ENCODE measurements around the gene DTX3L.

The DTX3L gene

GRCh38 chr3:122519693-122520092, 44.4 kb upstream of the DTX3L start:
- H2BK12ac ChIP-seq (ENCODE audit: low read length): no peak overlapping the region
- H3K14ac ChIP-seq (ENCODE audit: low read length): no peak overlapping the region
- H2BK120ac ChIP-seq (ENCODE audit: insufficient read depth, low read length, poor library complexity): no peak overlapping the region
- no peak overlapping the region for H2BK5ac ChIP-seq (ENCODE audit: low read depth, low read length, poor library complexity)
- peaks cover under 1% of the 10 kb centered on the region for H3K79me2 ChIP-seq (ENCODE audit: control insufficient read depth, insufficient read depth, low read length, poor library complexity)
- no peak overlapping the region for H3K9ac ChIP-seq (ENCODE audit: low read length)
- DNase-seq: no peak
- H2AK5ac ChIP-seq (ENCODE audit: low read length): no peak overlapping the region
- H3K36me3 ChIP-seq (ENCODE audit: control insufficient read depth in 1 of 2, insufficient read depth in 2 of 2, low read length in 2 of 2): no peaks in the 10 kb centered on the region
- H3K79me1 ChIP-seq (ENCODE audit: low read length): peaks cover under 1% of the 10 kb centered on the region
- H3K27ac ChIP-seq (ENCODE audit: low read depth, low read length): no peak overlapping the region
- no peak overlapping the region for H4K8ac ChIP-seq (ENCODE audit: low read depth, low read length)
- no peaks in the 10 kb centered on the region for H3K27me3 ChIP-seq (ENCODE audit: insufficient read depth, low read length)
- H3K4me3 ChIP-seq (ENCODE audit: low read depth, low read length): no peak overlapping the region
- H3K23ac ChIP-seq (ENCODE audit: low read length): no peak overlapping the region
- H4K12ac ChIP-seq (ENCODE audit: low read depth, low read length): no peak overlapping the region
- H3K4me1 ChIP-seq (ENCODE audit: control insufficient read depth in 1 of 2, insufficient read depth in 2 of 2, low read length in 2 of 2): peaks cover 3 to 4% of the 10 kb centered on the region in 2 experiments
- H3K9me3 ChIP-seq (ENCODE audit: insufficient read depth, low read depth, low read length): no peaks in the 10 kb centered on the region
- H3K4ac ChIP-seq (ENCODE audit: low read depth, low read length): no peak overlapping the region
- no peak overlapping the region for H2AFZ ChIP-seq (ENCODE audit: insufficient read depth, low read length, poor library complexity)
- H3K4me2 ChIP-seq (ENCODE audit: low read length): no peak overlapping the region
- no peak overlapping the region for H4K91ac ChIP-seq (ENCODE audit: low read depth, low read length)
- no peak overlapping the region for H3K18ac ChIP-seq (ENCODE audit: low read length)

- Histone ChIP-seq H3K9me3 (ENCODE audit: insufficient read depth, low read depth, low read length) (no peaks in the 10 kb centered on the region), H3K4ac (ENCODE audit: low read depth, low read length) (no peak overlapping the region), H3K4me3 (ENCODE audit: low read depth, low read length) (no peak overlapping the region)
These were observed 43.3 kb upstream of the DTX3L start for GRCh38 chr3:122520861-122521260.

GRCh38 chr3:122523317-122523716, 40.8 kb upstream of the DTX3L start:
- H4K91ac ChIP-seq (ENCODE audit: low read depth, low read length): no peak overlapping the region
- H4K8ac ChIP-seq (ENCODE audit: low read depth, low read length): no peak overlapping the region
- no peak overlapping the region for H2BK5ac ChIP-seq (ENCODE audit: low read depth, low read length, poor library complexity)
- no peaks in the 10 kb centered on the region for H3K4me1 ChIP-seq (ENCODE audit: control insufficient read depth in 1 of 2, insufficient read depth in 2 of 2, low read length in 2 of 2)
- H3K27ac ChIP-seq (ENCODE audit: low read depth, low read length): no peak overlapping the region
- no peaks in the 10 kb centered on the region for H3K9me3 ChIP-seq (ENCODE audit: insufficient read depth, low read depth, low read length)
- no peak overlapping the region for H3K4me3 ChIP-seq (ENCODE audit: low read depth, low read length)
- peak in 1 of 2 donors; percentile 15 for DNase-seq
- no peak overlapping the region for H2BK120ac ChIP-seq (ENCODE audit: insufficient read depth, low read length, poor library complexity)
- H3K14ac ChIP-seq (ENCODE audit: low read length): no peak overlapping the region
- no peak overlapping the region for H2AFZ ChIP-seq (ENCODE audit: insufficient read depth, low read length, poor library complexity)
- no peaks in the 10 kb centered on the region for H3K79me2 ChIP-seq (ENCODE audit: control insufficient read depth, insufficient read depth, low read length, poor library complexity)
- no peak overlapping the region for H2BK12ac ChIP-seq (ENCODE audit: low read length)
- no peak overlapping the region for H3K18ac ChIP-seq (ENCODE audit: low read length)
- H3K9ac ChIP-seq (ENCODE audit: low read length): no peak overlapping the region
- H3K79me1 ChIP-seq (ENCODE audit: low read length): no peaks in the 10 kb centered on the region
- no peak overlapping the region for H4K12ac ChIP-seq (ENCODE audit: low read depth, low read length)
- H3K36me3 ChIP-seq (ENCODE audit: control insufficient read depth in 1 of 2, insufficient read depth in 2 of 2, low read length in 2 of 2): no peaks in the 10 kb centered on the region
- no peak overlapping the region for H3K4me2 ChIP-seq (ENCODE audit: low read length)
- no peak overlapping the region for H3K4ac ChIP-seq (ENCODE audit: low read depth, low read length)
- no peak overlapping the region for H2AK5ac ChIP-seq (ENCODE audit: low read length)
- no peaks in the 10 kb centered on the region for H3K27me3 ChIP-seq (ENCODE audit: insufficient read depth, low read length)
- H3K23ac ChIP-seq (ENCODE audit: low read length): no peak overlapping the region
- no CpG with 5 or more reads among the region's 11 CpGs for WGBS (ENCODE audit: extremely low coverage, insufficient coverage, insufficient read length)

More at GRCh38 chr3:122520861-122521260, 43.3 kb upstream of the DTX3L start:
- Histone ChIP-seq H2AK5ac (ENCODE audit: low read length) (no peak overlapping the region), H2AFZ (ENCODE audit: insufficient read depth, low read length, poor library complexity) (no peak overlapping the region), H2BK12ac (ENCODE audit: low read length) (no peak overlapping the region), H3K14ac (ENCODE audit: low read length) (no peak overlapping the region), H2BK5ac (ENCODE audit: low read depth, low read length, poor library complexity) (no peak overlapping the region), H2BK120ac (ENCODE audit: insufficient read depth, low read length, poor library complexity) (no peak overlapping the region), H3K4me1 (ENCODE audit: control insufficient read depth in 1 of 2, insufficient read depth in 2 of 2, low read length in 2 of 2) (no peaks in the 10 kb centered on the region), H4K8ac (ENCODE audit: low read depth, low read length) (no peak overlapping the region), H3K9ac (ENCODE audit: low read length) (no peak overlapping the region), H3K4me2 (ENCODE audit: low read length) (no peak overlapping the region), H3K27ac (ENCODE audit: low read depth, low read length) (no peak overlapping the region), H3K18ac (ENCODE audit: low read length) (no peak overlapping the region), H3K79me1 (ENCODE audit: low read length) (no peaks in the 10 kb centered on the region), H4K12ac (ENCODE audit: low read depth, low read length) (no peak overlapping the region), H3K27me3 (ENCODE audit: insufficient read depth, low read length) (no peaks in the 10 kb centered on the region), H3K79me2 (ENCODE audit: control insufficient read depth, insufficient read depth, low read length, poor library complexity) (no peaks in the 10 kb centered on the region), H3K23ac (ENCODE audit: low read length) (no peak overlapping the region), H4K91ac (ENCODE audit: low read depth, low read length) (no peak overlapping the region), H3K36me3 (ENCODE audit: control insufficient read depth in 1 of 2, insufficient read depth in 2 of 2, low read length in 2 of 2) (no peaks in the 10 kb centered on the region)
- no peak for DNase-seq
- no CpG with 5 or more reads among the region's 4 CpGs for WGBS (ENCODE audit: extremely low coverage, insufficient coverage, insufficient read length)

GRCh38 chr3:122530164-122530563, 34.0 kb upstream of the DTX3L start:
- Histone ChIP-seq H3K36me3 (ENCODE audit: control insufficient read depth in 1 of 2, insufficient read depth in 2 of 2, low read length in 2 of 2) (no peaks in the 10 kb centered on the region), H3K4ac (ENCODE audit: low read depth, low read length) (no peak overlapping the region), H3K79me1 (ENCODE audit: low read length) (no peaks in the 10 kb centered on the region), H4K8ac (ENCODE audit: low read depth, low read length) (no peak overlapping the region), H3K4me3 (ENCODE audit: low read depth, low read length) (no peak overlapping the region), H3K18ac (ENCODE audit: low read length) (no peak overlapping the region), H3K14ac (ENCODE audit: low read length) (no peak overlapping the region), H4K91ac (ENCODE audit: low read depth, low read length) (no peak overlapping the region), H3K4me1 (ENCODE audit: control insufficient read depth in 1 of 2, insufficient read depth in 2 of 2, low read length in 2 of 2) (peaks cover 4 to 6% of the 10 kb centered on the region in 2 experiments), H3K9ac (ENCODE audit: low read length) (no peak overlapping the region), H3K79me2 (ENCODE audit: control insufficient read depth, insufficient read depth, low read length, poor library complexity) (no peaks in the 10 kb centered on the region), H3K27me3 (ENCODE audit: insufficient read depth, low read length) (no peaks in the 10 kb centered on the region), H2BK5ac (ENCODE audit: low read depth, low read length, poor library complexity) (no peak overlapping the region), H4K12ac (ENCODE audit: low read depth, low read length) (no peak overlapping the region), H2BK120ac (ENCODE audit: insufficient read depth, low read length, poor library complexity) (no peak overlapping the region), H3K9me3 (ENCODE audit: insufficient read depth, low read depth, low read length) (no peaks in the 10 kb centered on the region), H3K27ac (ENCODE audit: low read depth, low read length) (no peak overlapping the region), H2BK12ac (ENCODE audit: low read length) (no peak overlapping the region), H3K4me2 (ENCODE audit: low read length) (no peak overlapping the region), H2AFZ (ENCODE audit: insufficient read depth, low read length, poor library complexity) (no peak overlapping the region), H2AK5ac (ENCODE audit: low read length) (no peak overlapping the region), H3K23ac (ENCODE audit: low read length) (no peak overlapping the region)
- no CpG with 5 or more reads among the region's 2 CpGs for WGBS (ENCODE audit: extremely low coverage, insufficient coverage, insufficient read length)
- no peak for DNase-seq

All from trophoblast cell (in vitro differentiated cells and primary cell).